ENCODE measurements around the gene GID8.

The GID8 gene

DNA sequence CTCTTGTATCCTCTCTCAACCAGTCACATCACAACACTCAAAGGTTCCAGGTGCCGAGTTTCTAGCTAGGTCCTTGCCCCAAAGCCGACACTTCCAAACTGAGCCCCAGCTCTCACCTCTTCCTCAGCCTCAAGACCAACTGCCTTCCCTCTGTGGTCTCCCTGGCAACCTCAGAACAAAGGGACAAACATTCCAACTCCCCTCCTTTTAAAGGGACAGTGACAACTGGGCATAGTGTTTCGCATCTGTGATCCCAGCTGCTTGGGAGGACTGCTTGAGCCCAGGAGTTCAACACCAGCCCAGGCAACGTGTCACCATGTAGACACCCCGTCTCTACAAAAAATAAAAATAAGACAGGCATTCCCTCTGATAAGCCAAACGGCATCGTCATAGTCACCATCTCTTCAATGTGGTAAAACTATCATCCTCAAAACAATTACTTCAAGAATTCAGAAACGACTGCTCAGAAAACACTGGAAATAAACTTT lies 22.9 kb upstream of the GID8 start:
- TF ChIP-seq, protein P1, sequence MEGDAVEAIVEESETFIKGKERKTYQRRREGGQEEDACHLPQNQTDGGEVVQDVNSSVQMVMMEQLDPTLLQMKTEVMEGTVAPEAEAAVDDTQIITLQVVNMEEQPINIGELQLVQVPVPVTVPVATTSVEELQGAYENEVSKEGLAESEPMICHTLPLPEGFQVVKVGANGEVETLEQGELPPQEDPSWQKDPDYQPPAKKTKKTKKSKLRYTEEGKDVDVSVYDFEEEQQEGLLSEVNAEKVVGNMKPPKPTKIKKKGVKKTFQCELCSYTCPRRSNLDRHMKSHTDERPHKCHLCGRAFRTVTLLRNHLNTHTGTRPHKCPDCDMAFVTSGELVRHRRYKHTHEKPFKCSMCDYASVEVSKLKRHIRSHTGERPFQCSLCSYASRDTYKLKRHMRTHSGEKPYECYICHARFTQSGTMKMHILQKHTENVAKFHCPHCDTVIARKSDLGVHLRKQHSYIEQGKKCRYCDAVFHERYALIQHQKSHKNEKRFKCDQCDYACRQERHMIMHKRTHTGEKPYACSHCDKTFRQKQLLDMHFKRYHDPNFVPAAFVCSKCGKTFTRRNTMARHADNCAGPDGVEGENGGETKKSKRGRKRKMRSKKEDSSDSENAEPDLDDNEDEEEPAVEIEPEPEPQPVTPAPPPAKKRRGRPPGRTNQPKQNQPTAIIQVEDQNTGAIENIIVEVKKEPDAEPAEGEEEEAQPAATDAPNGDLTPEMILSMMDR (IDR thresholded peaks at IDR 0.05; ENCODE audit: control insufficient read depth, insufficient read depth, low read depth, low read length, missing control alignments), result no peak
- no peak for DNase-seq (ENCODE audit: low read depth)
- no peak overlapping the region for H3K4me3 ChIP-seq (ENCODE audit: control insufficient read depth, low read depth, low read length)

DNA sequence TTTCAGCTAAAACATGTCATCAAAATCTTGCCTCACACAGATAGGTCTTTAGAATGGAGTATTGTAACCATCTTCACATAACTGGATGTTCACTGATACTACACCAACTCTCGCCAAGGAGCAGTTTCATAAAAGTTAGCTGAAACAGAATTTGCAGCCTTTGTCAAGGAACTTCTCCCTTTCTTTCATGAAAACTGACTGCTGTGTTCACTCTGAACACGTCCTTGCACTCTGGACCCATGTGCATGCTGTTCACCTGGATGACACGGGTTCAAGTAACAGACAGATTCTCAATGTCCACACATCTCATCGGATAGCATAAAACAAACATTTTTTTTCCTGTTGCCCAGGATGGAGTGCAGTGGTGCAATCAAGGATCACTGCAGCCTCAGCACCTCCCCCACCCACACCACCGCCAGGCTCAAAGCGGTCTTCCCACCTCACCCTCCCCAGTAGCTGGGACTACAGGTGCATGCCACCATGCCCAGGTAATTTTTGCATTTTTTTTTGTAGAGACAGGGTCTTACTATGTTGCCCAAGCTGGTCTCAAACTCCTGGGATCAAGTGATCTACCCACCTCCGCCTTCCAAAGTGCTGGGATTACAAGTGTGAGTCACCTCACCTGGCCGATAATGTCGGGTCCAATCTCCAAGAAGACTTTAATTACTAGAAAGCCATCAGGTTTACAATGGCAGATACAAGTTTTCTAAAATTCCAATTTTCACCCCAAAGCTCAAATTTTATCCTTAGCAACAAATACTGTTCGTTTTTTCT lies 21.1 kb upstream of the GID8 start:
- no peak overlapping the region for H3K4me3 ChIP-seq (ENCODE audit: control insufficient read depth, low read depth, low read length)
- TF ChIP-seq, protein P1 (IDR thresholded peaks at IDR 0.05; ENCODE audit: control insufficient read depth, insufficient read depth, low read depth, low read length, missing control alignments), result no peak
- DNase-seq (ENCODE audit: low read depth), result no peak

DNA sequence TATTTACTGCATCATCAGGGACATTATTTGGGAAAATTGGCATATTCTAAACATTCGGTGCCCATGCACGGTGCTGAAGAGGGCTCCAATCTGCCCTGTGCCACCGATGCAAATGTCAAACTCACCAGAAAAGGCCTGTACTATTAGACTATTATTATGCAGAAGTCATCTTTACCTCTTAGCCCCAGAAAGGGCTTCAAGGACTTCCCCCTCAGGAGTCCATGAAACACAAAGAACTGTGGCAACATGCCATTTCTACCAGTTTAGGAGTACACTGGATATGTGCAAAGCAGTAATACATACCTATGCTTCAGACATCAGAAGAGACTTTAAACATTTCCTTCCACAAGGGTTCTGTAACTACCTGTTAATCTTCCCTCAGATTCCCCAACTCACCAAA lies 20.2 kb upstream of the GID8 start:
- no peak overlapping the region for H3K4me3 ChIP-seq (ENCODE audit: control insufficient read depth, low read depth, low read length)
- TF ChIP-seq, protein P1 (IDR thresholded peaks at IDR 0.05; ENCODE audit: control insufficient read depth, insufficient read depth, low read depth, low read length, missing control alignments), result no peak

DNA sequence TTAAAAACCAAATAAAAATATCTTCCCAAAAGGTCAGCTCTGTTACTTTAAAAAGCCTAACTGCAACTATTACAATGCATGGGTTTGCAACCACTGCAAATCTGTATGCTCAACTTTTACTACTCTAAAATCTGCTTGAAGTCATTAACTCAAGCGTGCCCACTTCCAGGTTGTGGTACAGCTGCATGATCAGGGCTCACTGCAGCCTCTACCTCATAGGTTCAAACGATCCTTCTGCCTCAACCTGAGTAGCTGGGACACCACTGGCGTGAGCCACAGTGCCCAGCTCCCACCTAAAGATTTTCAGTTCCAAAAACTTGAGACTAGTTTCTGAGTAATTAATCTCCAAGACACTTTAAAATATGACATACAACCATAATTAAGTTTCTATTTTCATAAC lies 19.8 kb upstream of the GID8 start:
- TF ChIP-seq, protein P1 (IDR thresholded peaks at IDR 0.05; ENCODE audit: control insufficient read depth, insufficient read depth, low read depth, low read length, missing control alignments), result no peak
- H3K4me3 ChIP-seq (ENCODE audit: control insufficient read depth, low read depth, low read length), result no peak overlapping the region
- DNase-seq (ENCODE audit: low read depth), result no peak

More for the DNA sequence above, 20.2 kb upstream of the GID8 start:
- no peak for DNase-seq (ENCODE audit: low read depth)

DNA sequence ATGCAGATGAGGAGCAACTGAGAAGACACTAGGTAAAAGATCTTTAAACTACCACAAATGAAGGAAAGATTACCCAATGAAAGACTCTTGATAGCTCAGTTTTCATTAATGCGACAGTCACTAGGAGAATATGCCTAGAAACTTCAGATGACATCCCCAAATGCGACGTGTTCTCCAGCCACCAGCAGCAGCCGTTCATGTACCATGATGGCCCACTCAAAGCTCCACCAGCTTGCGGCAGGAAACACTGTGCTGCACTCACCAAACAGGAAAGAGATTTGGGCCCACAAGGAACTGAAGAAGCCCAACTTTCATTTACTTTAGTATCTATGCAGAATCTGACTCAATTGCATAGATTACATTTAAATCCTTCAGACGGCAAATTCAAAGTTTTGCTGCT lies 19.1 kb upstream of the GID8 start:
- no peak for DNase-seq (ENCODE audit: low read depth)
- TF ChIP-seq, protein P1 (IDR thresholded peaks at IDR 0.05; ENCODE audit: control insufficient read depth, insufficient read depth, low read depth, low read length, missing control alignments), result no peak
- no peak overlapping the region for H3K4me3 ChIP-seq (ENCODE audit: control insufficient read depth, low read depth, low read length)

DNA sequence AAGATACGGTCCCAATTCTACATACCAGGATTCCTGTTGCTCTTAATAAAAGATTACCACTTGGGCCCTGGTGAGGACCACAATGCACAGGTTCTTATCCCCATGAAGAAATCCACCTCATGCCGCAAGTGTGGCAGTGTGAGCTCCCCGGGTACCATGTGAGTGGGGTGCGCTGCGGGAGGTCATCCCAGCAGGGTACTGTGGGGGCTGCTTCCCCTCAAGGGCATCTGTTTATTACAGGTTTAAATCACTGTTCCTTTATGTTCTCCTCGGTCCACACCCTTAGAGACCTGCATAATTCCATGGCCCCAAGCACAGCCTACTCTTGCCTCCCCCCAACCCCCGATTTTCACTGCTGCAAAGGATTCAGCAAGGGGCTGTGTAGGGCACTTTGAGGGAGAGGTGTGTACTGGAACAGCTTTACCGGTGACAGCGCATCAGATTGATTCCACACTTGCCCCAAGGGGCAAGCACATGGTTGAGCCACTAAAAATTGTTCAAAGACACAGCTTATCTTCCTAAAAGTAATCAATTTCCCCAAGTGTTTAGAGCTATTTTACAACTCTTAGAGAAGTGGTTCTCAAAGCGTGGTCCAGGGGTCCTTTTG lies 17.8 kb upstream of the GID8 start:
- no peak overlapping the region for H3K4me3 ChIP-seq (ENCODE audit: control insufficient read depth, low read depth, low read length)
- no peak for DNase-seq (ENCODE audit: low read depth)
- TF ChIP-seq, protein P1 (IDR thresholded peaks at IDR 0.05; ENCODE audit: control insufficient read depth, insufficient read depth, low read depth, low read length, missing control alignments), result no peak
